GM18517 (cell line): ENCODE data around the gene CCDC136.

Source experiments
- ATAC-seq: cut with Tn5 transposase; IDR thresholded peaks from one replicate; pipeline ENCODE4 v1.9.1; 2021; ENCODE audit warnings: mild to moderate bottlenecking, moderate library complexity; ENCODE audit not compliant: unreplicated experiment

Gene CCDC136

DNA sequence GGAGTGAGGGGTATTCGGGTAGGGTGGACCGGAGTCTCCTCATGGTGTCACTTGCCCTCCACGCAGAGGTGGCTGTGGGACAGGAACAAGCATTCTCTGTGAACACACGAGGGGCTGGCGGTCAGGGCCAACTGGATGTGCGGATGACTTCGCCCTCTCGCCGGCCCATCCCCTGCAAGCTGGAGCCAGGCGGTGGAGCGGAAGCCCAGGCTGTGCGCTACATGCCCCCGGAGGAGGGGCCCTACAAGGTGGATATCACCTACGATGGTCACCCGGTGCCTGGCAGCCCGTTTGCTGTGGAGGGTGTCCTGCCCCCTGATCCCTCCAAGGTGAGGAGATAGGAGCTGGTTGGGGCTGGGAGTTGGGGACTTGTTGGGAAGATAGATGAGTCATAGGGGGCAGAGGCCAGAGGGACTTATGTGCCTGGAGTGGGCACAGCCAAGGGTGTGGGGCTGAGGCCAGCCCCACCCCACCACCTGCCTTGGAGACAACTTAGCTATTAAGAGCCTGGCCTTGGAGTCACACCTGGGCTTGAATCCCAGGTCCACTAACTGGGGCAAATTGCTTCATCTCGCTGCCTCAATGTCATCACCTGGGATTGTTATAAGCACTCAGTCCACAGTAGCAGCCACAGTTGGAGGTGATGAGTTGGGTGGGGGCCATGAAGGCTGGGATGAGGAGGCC is 52.3 kb downstream of the CCDC136 start:
- no peak for ATAC-seq

DNA sequence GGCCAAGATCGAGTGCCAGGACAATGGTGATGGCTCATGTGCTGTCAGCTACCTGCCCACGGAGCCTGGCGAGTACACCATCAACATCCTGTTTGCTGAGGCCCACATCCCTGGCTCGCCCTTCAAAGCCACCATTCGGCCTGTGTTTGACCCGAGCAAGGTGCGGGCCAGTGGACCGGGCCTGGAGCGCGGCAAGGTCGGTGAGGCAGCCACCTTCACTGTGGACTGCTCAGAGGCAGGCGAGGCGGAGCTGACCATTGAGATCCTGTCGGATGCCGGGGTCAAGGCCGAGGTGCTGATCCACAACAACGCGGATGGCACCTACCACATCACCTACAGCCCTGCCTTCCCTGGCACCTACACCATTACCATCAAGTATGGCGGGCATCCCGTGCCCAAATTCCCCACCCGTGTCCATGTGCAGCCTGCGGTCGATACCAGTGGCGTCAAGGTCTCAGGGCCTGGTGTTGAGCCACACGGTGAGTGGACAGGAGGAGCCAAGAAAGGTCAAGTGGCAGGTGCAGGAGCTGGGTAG is 53.1 kb downstream of the CCDC136 start:
- no peak for ATAC-seq

DNA sequence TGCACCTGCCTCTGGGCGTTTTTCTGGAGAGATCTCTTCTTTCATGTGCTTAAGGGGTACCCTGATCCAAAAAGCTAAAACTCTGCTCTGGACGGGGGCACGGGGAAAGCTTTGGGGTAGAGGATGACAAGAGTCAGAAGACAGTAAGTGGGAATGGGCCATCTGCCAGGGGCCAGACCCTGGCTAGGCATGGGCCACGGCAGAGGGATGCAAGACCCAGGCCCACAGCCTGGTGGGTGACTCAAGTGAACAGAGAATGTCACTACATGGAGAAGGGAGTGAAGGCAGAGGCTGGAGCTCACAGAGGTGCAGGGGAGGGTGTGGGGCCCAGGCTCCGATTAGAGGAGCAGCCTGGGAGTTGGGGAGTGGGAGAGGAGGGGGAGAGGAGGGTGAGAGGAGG is 53.7 kb downstream of the CCDC136 start:
- no peak for ATAC-seq

DNA sequence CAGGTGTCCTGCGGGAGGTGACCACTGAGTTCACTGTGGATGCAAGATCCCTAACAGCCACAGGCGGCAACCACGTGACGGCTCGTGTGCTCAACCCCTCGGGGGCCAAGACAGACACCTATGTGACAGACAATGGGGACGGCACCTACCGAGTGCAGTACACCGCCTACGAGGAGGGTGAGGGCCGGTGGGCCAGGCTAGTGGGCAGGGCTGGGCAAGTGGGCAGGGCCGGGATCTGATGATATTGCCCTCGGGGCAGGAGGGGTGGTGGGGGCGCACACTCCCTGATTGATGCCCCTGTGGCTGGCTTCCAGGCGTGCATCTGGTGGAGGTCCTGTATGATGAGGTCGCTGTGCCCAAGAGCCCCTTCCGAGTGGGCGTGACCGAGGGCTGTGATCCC is 54.2 kb downstream of the CCDC136 start:
- ATAC-seq, result no peak

DNA sequence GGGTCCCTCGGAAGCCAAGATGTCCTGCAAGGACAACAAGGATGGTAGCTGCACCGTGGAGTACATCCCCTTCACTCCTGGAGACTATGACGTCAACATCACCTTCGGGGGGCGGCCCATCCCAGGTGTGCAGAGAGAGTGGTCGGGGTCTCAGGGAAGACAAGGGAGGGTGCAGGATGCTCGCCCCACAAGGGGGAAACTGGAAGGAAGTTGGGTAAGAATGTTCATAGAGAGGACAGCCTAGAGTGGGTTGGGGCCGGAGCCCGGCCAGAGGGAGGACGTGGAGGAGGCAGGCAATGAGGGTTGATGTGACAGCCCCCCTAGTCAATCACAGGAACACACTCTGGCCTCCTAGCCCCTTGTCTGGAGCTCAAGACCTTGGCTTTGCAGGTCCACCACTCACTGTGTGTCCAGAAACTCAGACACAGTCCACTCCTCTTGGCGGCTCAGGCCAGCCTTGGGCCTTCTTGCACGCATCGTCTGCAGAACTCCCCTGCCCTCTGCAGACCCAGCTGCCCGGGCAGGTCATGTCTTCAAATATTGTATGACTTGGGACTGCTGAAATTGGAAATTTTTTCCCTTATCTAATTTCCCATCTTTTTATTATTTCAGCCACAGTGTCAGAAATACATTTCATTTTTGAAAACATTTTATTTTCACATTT is 55.1 kb downstream of the CCDC136 start:
- ATAC-seq, result no peak

DNA sequence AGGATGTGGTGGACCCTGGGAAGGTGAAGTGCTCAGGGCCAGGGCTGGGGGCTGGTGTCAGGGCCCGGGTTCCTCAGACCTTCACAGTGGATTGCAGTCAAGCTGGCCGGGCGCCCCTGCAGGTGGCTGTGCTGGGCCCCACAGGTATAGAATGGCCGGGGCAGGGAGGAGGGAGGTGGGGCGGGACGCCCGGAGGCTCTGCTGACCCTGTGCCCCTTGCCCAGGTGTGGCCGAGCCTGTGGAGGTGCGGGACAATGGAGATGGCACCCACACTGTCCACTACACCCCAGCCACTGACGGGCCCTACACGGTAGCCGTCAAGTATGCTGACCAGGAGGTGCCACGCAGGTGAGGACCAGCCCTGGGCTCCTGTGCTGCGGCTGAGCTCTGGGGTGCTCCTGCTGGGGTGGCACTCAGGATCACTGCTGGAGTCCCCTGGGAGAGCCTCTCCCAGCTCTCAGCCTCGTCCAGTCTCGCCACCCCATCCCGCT is 56.0 kb downstream of the CCDC136 start:
- no peak for ATAC-seq

DNA sequence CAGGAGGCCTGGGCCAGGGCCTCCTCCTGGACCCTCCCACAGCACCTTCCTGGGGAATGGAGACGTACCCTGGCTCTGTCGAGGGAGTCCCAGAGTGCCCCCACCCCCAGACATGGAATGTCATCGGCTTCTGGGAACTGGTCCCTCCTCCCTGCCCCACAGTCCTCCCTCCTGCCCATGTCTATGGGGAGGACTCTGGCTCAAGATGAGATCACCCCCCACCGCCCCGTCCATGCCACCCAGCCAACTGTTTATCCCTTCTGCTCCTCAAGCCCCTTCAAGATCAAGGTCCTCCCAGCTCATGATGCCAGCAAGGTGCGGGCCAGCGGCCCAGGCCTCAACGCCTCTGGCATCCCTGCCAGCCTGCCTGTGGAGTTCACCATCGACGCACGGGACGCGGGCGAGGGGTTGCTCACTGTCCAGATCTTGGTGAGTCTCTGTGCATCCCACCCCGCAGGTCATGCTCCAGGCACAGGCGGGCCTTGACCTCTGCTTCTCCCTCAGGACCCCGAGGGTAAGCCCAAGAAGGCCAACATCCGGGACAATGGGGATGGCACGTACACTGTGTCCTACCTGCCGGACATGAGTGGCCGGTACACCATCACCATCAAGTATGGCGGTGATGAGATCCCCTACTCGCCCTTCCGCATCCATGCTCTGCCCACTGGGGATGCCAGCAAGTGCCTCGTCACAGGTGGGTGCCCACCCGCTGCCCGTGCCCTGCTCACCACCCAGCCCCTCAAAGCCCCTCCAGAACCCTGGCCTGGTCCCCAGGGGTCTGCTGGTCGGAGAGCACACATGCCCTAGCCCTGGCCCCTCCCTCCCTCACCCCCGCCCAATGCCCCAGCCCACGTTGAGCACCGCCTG is 56.8 kb downstream of the CCDC136 start:
- ATAC-seq, result no peak

DNA sequence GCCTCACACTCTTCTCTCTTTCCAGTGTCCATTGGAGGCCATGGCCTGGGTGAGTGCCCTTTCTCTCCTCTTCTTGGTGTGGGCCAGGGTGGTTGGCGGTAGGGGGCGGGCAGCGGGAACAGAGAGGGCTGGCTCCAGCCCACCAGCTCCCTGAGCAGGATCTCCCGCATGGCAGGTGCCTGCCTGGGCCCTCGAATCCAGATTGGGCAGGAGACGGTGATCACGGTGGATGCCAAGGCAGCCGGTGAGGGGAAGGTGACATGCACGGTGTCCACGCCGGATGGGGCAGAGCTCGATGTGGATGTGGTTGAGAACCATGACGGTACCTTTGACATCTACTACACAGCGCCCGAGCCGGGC is 57.4 kb downstream of the CCDC136 start:
- ATAC-seq, result no peak

DNA sequence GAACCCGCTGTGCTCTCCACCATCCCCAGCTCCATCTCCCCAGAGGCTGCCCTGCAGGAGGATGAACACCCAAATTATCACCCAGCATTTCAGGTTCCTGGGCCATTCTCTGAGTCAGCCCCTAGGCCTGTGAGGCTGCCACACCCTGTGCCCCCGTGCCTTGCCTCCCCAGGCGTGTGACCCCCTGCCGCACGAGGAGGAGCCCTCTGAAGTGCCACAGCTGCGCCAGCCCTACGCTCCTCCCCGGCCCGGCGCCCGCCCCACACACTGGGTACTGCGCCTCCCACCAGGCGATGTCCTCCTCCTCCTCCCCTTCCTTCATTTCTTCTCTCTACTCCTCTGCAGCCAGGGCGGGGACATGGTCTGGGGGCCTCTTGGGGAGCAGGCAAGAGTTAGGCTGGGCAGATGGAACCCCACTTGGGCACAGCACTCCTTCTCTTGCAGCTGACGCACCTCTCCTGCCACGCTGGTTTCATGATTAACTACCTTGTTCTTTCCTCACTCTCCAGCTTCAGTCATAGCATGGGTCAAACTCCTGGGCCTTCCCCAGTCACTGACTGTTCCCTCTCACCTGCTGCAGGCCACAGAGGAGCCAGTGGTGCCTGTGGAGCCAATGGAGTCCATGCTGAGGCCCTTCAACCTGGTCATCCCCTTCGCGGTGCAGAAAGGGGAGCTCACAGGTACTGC is 58.2 kb downstream of the CCDC136 start:
- ATAC-seq, result no peak

DNA sequence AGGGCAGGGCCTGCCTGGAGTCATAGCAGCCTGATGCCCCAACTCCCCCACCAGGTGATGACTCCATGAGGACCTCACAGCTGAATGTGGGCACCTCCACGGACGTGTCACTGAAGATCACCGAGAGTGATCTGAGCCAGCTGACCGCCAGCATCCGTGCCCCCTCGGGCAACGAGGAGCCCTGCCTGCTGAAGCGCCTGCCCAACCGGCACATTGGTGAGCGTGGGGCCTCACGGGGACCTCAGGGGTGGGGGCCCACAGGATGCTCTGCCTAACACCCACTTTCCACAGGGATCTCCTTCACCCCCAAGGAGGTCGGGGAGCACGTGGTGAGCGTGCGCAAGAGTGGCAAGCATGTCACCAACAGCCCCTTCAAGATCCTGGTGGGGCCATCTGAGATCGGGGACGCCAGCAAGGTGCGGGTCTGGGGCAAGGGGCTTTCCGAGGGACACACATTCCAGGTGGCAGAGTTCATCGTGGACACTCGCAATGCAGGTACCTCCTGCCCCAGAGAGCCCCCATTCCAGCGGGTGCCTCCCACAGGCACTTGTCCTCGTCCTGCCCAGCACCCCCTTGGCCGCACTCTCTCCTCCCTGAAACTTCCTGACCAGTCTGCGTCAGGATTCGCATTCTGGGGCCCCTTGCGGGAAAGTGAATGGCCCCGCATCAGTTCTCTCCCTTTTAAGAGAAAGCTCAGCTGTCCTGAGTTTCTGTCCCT is 60.9 kb downstream of the CCDC136 start:
- ATAC-seq, result no peak

DNA sequence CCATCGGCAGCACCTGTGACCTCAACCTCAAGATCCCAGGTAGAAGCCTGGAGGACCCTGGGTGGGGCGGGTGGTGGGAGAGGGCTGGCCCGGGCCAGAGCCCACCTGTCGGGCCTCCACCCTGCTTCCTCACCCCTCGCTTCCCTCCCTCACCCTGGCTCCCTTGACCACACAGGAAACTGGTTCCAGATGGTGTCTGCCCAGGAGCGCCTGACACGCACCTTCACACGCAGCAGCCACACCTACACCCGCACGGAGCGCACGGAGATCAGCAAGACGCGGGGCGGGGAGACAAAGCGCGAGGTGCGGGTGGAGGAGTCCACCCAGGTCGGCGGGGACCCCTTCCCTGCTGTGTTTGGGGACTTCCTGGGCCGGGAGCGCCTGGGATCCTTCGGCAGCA is 62.0 kb downstream of the CCDC136 start:
- ATAC-seq, result no peak

DNA sequence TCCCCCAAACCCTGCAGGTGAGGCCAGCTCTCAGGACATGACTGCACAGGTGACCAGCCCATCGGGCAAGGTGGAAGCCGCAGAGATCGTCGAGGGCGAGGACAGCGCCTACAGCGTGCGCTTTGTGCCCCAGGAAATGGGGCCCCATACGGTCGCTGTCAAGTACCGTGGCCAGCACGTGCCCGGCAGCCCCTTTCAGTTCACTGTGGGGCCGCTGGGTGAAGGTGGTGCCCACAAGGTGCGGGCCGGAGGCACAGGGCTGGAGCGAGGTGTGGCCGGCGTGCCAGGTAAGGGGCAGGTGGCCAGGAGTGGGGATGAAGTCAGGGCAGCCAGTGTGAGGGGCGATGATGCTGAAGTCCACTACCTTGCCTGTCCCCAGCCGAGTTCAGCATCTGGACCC is 62.6 kb downstream of the CCDC136 start:
- ATAC-seq, result no peak

DNA sequence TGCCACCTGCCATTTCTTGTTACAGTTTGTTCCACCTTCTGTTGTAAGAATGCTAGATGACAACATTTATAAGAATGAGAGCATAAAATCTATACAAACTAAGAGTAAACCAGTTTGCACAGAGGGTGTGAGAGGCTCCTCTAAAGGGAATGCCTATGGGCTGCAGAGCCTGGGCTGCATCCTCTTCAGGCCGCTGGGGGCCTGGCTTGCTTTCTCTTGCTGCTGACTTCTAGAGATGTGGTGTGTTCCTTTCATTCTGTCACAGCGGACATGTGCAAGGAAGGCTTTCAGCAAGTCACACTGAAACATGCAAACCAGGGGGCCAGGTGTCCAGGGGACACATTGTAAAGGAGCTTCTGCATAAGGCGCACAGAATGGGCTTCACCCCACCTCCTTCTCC is 63.8 kb downstream of the CCDC136 start:
- ATAC-seq, result no peak

DNA sequence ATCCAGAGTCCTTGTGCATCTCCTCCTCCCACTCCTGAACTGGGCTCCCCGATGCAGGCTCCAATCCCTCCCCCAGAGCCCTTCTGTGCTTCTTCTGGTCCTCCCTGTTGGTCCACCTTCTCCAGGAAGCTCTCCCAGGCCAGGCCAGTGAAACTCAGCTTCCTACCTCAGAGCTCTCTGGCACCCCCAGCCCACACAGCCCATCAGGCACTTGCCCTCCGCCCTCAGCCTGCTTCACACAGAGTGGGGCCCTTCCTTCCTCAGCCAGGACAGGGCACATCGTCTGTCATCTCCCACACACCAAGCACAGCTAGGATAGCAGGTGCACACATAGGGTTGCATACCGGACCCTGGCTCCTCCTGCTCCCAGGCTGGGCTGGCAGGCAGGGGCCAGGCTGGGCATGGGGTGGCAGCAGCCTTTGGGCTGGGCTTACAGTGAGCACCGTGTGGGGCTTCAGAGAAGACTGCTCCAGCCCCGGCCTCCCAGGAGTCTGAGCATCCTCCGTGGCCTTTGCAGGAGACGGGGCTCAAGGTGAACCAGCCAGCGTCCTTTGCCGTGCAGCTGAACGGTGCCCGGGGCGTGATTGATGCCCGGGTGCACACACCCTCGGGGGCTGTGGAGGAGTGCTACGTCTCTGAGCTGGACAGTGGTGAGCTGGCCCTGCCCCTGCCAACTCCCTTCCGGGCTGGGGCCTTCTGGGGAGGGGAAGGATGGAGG is 64.4 kb downstream of the CCDC136 start:
- ATAC-seq, result no peak

DNA sequence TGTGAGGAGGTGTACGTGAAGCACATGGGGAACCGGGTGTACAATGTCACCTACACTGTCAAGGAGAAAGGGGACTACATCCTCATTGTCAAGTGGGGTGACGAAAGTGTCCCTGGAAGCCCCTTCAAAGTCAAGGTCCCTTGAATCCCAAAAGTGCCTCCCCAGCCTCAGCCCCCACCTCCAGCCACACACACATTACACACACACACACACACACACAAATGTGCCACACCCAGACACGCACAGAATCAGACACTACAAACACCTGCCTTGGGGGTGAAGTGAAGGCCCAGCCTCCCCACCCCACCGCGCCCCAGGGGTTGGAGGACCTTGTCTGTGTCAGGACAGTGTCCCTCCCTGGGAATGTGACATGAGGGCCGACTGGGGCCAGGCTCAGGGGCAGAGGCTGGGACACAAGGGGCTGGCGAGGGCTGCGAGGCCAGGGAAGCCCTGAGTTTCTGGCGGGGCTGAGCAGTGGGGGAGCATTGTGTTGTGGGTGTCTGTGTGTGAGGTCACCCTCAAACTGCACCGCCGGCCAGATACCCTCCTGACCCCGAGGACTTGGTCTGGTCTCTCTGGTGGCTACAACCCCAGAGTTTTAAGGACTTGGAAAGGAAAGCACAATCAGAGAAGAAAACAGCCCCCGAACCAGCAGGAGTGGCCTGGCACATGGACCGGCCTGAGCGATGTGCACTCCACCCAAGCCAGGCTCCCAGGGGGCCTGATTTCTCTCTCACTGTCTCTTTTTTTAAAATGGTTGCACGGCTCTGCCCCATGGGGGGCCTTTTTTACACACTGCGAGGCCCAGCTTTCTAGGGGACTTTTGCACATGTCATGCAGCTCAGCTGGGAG is 66.8 kb downstream of the CCDC136 start:
- ATAC-seq, result no peak

DNA sequence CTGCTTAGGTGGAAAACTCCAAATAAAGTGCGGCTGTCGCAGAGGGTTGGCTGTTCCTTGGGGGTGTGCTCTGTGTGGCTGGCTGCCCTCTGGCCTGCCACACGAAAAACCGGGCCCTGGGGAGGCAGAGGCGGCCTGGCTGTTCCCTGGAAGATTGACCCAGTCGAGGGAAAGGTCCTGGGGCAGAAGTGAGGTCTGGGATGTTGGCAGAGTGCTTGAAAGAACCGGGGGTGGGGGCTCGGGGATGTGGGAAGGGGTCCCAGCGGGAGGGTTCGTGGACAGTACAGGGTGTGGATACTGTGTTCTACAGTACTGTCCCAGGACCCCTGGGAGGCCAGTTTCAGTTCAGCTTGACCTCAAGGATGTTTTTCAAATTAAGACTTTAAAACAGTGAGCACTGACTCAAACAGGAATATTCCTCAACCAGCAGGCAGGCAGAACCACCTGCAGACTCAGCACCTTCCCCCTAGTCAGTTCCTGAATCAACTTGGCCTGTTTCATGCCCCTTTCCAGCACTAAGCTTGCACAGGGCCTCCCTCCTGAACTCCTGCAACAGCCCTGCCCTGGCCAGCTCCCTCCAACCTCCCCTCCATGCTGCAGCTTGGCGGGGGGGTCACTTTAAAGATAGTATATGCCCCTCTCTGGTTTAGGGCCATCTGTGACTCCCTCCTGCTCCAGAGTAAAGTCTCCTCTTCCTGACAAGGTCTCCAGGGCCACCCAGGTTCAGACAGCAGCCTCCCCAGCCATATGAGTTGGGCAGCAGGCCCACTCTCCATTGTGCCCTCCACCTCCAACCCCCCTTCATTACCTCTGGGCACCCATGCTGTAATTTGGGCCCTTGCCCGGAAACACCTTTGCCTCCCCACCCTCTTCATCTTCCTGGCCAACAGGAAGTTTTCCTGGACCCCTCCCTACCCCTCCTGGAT is 67.7 kb downstream of the CCDC136 start:
- no peak for ATAC-seq

DNA sequence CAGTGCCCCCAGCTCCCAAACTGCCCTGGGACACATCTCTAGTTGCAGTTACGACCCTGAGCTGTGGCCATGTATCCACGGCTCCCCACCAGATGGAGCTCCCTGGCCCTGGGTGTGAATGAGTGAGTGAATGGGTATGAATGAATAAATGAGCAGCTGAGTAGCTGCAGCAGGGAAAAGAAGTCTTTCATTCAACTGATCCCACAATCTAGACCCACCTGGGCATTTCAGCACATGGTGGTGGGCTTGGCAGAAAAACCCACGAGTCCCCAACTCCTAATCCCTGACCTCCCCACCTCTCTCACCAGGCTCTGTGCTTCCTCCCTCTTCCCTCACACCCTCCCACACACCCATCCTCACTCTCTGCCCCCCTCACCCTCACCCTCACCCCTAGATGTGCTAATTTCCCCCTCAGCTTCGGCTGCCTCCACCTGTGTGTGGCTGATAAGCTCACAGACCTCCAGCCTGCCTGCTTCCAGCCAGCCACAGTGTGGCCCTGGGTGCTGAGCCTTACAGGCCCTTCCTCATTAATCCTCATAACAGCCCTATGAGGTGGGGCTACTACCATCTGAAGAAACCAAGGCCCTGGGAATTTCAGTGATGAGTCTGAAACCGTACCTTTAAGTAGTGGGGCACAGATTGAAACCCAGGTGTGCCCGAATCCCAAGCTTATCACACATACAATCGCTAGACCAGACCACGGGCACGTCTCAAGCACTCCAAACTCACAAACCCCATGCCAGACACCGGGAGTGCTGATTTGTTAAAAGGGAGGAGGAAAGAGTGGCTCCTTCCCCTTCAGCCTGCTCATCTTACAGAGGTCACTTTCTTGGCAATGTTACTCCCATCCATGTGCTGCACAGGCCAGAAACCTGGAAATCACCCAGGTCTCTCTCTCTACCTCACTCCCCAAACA is 68.6 kb downstream of the CCDC136 start:
- no peak for ATAC-seq
